GM13976 (cell line): ENCODE results near the gene MEX3A.

Source experiments
- DNase-seq: peaks from one replicate; pipeline ENCODE4 v3.0.0; 2012; ENCODE audit warnings: low spot score
- CTCF ChIP-seq: IDR thresholded peaks from 2 replicates; pipeline ENCODE4 v1.5.1; 2012; ENCODE audit warnings: borderline replicate concordance, mild to moderate bottlenecking; ENCODE audit not compliant: insufficient read depth; ENCODE audit errors: extremely low read depth, missing control alignments, control extremely low read depth
- in situ Hi-C: fragments of 300-500 bp; cut with MboI; formaldehyde crosslinking; loops from one replicate; pipeline ENCODE4 v1.12.0; 2022; ENCODE audit warnings: low sequenced_read_pairs, mixed read lengths, inconsistent platforms; ENCODE audit not compliant: unreplicated experiment

MEX3A gene

GRCh38 chr1:156081917-156082308 is 352 bp downstream of the MEX3A start:
- DNase-seq: no peak
- in situ Hi-C loops: no loop called here
- no peak for TF ChIP-seq CTCF

- in situ Hi-C loops: no loop called here
- no peak for TF ChIP-seq CTCF
- no peak for DNase-seq
Measured at GRCh38 chr1:156081180-156081916, 917 bp downstream of the MEX3A start.

GRCh38 chr1:156080863-156081179 is 1.4 kb downstream of the MEX3A start:
- in situ Hi-C loops: no loop called here
- DNase-seq: no peak
- TF ChIP-seq CTCF: no peak

GRCh38 chr1:156080241-156080862 is 1.9 kb downstream of the MEX3A start:
- in situ Hi-C loops: no loop called here
- no peak for DNase-seq
- TF ChIP-seq CTCF: no peak

- no peak for DNase-seq
- no peak for TF ChIP-seq CTCF
- in situ Hi-C loops: no loop called here
Measured at GRCh38 chr1:156079762-156080161, 2.5 kb downstream of the MEX3A start.

GRCh38 chr1:156078728-156079127 is 3.5 kb downstream of the MEX3A start:
- in situ Hi-C loops: no loop called here
- no peak for DNase-seq
- TF ChIP-seq CTCF: no peak
